ENCODE measurements around the gene MT1G.
"Not testable (repeated sequence)": the region's sequence is repeated elsewhere in the genome, so short reads cannot be mapped to it uniquely, and the experiment has no call there.

Gene MT1G

DNA sequence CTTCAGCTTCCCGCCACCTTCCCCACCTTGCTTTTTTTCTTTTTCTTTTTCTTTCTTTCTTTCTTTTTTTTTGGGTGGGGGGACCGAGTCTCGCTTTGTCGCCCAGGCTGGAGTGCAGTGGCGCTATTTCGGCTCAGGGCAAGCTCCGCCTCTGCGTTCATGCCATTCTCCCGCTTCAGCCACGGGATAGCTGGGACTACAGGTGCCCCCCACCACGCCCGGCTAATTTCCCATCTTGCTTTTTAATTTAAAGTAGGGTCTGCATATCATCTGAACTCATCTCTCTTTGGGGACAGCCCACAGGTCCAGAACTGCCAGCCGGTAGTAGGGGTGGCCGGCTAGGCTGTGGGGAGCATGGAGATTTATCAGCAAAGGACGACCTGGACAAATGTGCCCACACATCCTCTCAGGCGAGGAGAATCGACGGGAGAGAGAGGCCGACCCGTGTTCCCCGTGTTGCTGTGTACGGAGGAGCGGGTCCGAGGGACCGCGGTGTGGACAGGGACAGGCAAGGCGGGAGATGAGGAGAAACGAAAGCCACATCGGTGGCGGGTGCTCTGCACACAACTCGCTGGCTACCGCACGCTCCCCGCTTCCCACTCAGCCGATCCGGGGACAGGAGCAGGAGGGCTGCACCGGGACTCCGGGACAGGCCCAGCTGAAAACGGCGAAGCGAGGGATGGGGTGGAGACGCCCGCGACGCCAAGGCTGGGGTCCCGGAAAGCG is 33.0 kb downstream of the MT1G start:
- no peak for DNase-seq

DNA sequence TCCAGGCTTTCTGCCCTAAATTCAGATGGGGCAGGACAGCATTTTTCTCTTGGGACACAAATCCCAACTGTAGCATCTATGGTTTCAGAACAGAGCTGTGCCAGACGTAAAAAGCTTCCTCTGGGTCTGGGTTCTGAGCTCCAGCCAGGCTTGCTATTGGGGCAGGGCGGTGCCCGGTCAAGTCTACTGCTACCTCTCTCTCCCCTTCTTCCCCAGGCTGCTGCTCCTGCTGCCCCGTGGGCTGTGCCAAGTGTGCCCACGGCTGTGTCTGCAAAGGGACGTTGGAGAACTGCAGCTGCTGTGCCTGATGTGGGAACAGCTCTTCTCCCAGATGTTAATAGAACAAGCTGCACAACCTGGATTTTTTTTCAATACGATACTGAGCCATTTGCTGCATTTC is 34.3 kb downstream of the MT1G start:
- DNase-seq, result no peak

- no peak for DNase-seq
Measured at GRCh38 chr16:56632848-56633365, 35.0 kb downstream of the MT1G start.

- peak in 1 of 2 experiments; percentile 45 for DNase-seq
Measured at GRCh38 chr16:56632156-56632847, 35.6 kb downstream of the MT1G start, which contains the start of gene MT1M. TSS of gene MT1M (plus strand) at chr16:56632659. CDS start at chr16:56632732, 73 bp downstream.

DNA sequence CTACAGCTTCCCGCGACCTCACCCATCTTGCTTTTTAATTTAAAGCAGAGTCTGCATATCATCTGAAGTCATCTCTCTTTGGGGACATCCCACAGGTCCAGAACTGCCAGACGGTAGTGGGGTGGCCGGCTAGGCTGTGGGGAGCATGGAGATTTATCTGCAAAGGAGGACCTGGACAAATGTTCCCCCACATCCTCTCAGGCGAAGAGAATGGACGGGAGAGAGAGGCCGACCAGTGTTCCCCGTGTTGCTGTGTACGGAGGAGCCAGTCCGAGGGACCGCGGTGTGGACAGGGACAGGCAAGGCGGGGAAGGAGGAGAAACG is 36.1 kb downstream of the MT1G start:
- DNase-seq, result no peak

DNA sequence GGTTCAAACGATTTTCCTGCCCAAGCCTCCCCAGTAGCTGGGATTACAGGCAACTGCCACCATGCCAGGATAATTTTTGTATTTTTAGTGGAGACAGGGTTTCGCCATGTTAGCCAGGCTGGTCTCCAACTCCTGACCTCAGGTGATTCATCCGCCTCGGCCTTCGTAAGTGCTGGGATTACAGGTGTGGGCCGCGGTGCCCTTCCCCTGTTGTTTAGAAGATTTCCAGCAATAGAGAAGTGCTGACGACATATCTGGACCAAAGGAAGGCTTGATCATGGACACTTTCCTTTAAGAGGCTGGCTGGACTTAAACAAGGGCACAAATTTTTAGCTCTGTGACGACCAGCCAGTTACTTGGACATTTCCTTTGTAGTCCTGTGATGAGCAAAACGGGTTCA is 36.7 kb downstream of the MT1G start:
- DNase-seq, result no peak

DNA sequence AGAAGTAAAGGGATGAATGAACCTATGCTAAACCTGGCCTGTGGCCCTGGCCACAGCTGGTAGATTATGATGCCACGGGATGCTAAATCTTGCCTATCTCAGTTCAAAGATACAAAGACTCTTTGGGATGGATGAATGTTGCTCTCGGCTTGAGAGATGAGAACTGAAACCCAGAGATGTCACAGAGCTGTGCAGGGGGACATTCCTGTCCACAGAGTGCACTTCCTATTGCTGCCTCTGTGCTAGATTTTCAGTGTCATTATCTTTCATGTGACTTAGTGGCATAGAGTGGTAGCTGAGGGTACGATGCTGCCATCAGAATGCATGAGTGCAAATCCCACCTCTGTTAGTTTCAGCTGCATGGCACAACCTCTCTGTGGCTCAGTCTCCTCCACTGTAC is 37.7 kb downstream of the MT1G start:
- no peak for DNase-seq

DNA sequence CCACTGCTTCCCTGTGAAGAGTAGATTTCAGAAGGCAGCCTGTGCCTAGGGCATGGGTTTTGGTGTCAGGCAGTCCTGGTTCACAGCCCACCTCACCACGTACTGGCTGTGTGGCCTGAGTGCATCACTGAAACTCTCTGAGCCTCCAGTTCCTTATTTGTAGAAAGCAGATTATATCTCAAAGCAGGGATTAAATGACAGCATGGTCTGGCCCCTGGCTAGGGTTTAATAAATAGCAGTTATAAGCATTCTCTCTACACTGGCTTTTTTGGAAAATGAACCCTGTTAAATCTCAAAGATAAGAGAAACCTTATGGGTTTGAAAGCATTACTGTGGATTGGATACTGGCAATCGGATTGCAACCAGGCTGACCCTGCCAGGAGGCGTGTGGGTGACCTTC is 38.3 kb downstream of the MT1G start:
- DNase-seq, result no peak

DNA sequence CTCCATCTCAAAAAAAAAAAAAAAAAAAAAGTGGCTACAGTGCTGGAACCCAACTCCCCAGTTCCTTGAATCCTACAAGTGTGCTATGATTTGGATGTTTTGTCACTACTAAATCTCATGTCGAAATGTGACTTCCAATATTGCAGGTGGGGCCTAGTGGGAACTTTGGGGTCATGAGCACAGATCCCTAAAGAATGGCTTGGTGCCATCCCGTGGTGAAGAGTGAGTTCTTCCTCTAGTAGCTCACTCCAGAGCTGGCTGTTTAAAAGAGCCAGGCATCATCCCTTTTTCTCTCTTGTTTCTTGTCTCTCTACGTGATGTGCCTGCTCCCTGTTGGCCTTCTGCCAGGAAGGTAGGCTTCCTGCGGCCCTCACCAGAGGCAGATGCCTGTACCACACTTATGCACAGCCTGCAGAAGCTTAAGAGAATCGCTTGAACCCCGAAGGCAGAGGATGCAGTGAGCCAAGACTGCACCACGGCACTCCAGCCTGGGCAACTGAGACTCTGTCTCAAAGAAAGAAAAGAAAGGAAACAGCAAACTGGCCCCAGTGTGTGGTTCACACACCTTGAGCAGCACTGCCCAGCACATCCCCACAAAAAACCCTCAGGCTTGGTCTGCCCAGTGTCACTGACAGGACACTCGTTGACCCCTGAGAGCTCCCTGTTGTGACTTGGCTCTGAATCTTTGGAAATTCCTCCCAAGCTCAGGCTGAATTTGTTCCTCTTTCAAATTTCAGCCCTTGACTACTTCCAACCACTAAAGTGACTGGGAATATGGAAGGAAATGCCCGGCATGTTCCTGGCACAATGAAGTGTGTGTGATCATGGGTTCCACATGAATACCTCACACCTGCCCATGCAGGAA is 39.1 kb downstream of the MT1G start:
- no peak for DNase-seq

- DNase-seq, result no peak
Measured at GRCh38 chr16:56626685-56627084, 41.2 kb downstream of the MT1G start.

GRCh38 chr16:56625943-56626654 is 41.8 kb downstream of the MT1G start:
- peak in 1 of 2 experiments; percentile 58 for DNase-seq

- DNase-seq, result peak; percentile 37 to 81
Measured at GRCh38 chr16:56625140-56625942, 42.5 kb downstream of the MT1G start, which contains the start of gene MT1E. TSS of gene MT1E (plus strand) at chr16:56625781. CDS start at chr16:56625852, 71 bp downstream.

DNA sequence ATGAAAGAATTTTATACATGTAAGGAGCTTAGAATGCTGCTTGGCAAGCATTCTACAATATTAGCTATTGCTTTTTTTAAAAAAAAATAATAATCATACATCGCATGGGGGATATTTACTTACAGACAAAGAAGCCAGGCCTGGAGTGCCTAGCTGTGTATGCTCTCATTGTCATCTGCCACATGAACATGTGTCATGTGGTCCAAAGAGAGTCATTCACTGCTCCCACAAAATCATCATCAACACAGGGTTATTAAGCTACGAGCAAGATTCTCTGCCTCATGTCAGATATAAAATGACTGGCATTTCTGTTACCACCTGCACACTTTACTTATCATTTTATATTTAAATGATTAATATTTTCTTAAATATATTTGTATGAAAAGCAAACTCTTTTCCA is 44.2 kb downstream of the MT1G start:
- DNase-seq, result no peak

GRCh38 chr16:56623184-56623583 is 44.7 kb downstream of the MT1G start:
- DNase-seq, result not testable (repeated sequence)

DNA sequence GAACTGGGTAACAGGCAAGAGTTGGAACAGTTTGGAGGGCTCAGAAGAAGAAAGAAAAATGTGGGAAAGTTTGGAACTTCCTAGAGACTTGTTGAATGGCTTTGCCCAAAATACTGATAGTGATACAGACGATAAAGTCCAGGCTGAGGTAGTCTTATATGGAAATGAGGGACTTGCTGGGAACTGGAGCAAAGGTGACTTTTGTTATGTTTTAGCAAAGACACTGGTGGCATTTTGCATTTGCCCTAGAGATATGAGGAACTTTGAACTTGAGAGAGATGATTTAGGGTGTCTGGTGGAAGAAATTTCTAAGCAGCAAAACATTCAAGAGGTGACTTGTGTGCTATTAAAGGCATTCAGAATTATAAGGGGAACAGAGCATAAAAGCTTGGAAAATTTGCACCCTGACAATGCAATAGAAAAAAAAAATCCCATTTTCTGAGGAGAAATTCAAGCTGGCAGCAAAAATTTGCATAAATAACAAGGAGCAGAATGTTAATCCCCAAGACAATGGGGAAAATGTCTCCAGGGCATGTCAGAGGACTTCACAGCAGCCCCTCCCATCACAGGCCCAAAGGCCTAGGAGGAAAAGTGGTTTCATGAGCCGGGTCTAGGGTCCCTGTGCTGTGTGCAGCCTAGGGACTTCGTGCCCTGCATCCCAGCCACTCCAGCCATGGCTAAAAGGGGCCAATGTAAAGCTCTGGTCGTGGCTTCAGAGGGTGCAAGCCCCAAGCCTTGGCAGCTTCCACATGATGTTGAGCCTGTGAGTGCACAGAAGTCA is 46.0 kb downstream of the MT1G start:
- not testable (repeated sequence) for DNase-seq

- DNase-seq, result no peak
Measured at GRCh38 chr16:56620339-56620897, 47.4 kb downstream of the MT1G start.

- DNase-seq, result no peak
Measured at GRCh38 chr16:56618138-56618537, 49.7 kb downstream of the MT1G start.

- peak in 1 of 2 experiments; percentile 6 for DNase-seq
Measured at GRCh38 chr16:56617212-56618085, 50.4 kb downstream of the MT1G start.

Measured in NCI-H526 (cell line).